Right kidney (tissue), 9 donors: ENCODE measurements around the gene TEX54.
"Not testable (repeated sequence)": the region's sequence is repeated elsewhere in the genome, so short reads cannot be mapped to it uniquely, and the experiment has no call there.

Experiments
- DNase-seq: peaks from one replicate; pipeline ENCODE4 v3.0.0-alpha.2; 2016
- long read RNA-seq, 8 donors: transcript quantifications; one replicate each; lab custom pipeline, GENCODE V29; 2026

TEX54 gene
- long read RNA-seq, donor 1, partial matches to known transcripts = 0 of 2 reads
- long read RNA-seq, donor 1, other reads (novel, unspliced or antisense) = 0 of 2 reads
- long read RNA-seq, donor 2 = 0 reads
- long read RNA-seq, donor 3, partial matches to known transcripts = 0 of 1 reads
- long read RNA-seq, donor 3, other reads (novel, unspliced or antisense) = 0 of 1 reads
- long read RNA-seq, donor 4, partial matches to known transcripts = 0 of 1 reads
- long read RNA-seq, donor 4, other reads (novel, unspliced or antisense) = 0 of 1 reads
- long read RNA-seq, donor 5 = 0 reads
- long read RNA-seq, donor 6, partial matches to known transcripts = 0 of 1 reads
- long read RNA-seq, donor 6, other reads (novel, unspliced or antisense) = 0 of 1 reads
- long read RNA-seq, donor 7, partial matches to known transcripts = 0 of 1 reads
- long read RNA-seq, donor 7, other reads (novel, unspliced or antisense) = 0 of 1 reads
- long read RNA-seq, donor 8, partial matches to known transcripts = 0 of 1 reads
- long read RNA-seq, donor 8, other reads (novel, unspliced or antisense) = 0 of 1 reads

- DNase-seq = peak; percentile 93
These were observed at the start of gene TEX54 for GRCh38 chr11:62832336-62833234. TEX54 (minus strand) TSS chr11:62832841.

GRCh38 chr11:62882431-62882749, 49.7 kb upstream of the TEX54 start:
- DNase-seq = no peak

- peak; percentile 66 for DNase-seq
These were observed 49.2 kb upstream of the TEX54 start for GRCh38 chr11:62881579-62882430.

- DNase-seq = peak; percentile 99
These were observed 48.4 kb upstream of the TEX54 start, which contains the start of gene SLC3A2 for GRCh38 chr11:62880803-62881578. SLC3A2 (plus strand) TSS chr11:62880896; CDS start chr11:62881024, 128 bp downstream.

GRCh38 chr11:62880231-62880802, 47.7 kb upstream of the TEX54 start:
- peak; percentile 84 for DNase-seq

- no peak for DNase-seq
These were observed 46.8 kb upstream of the TEX54 start for GRCh38 chr11:62879235-62879978.

GRCh38 chr11:62876712-62877111, 44.1 kb upstream of the TEX54 start:
- no peak for DNase-seq

GRCh38 chr11:62875698-62876478, 43.2 kb upstream of the TEX54 start:
- DNase-seq = no peak

GRCh38 chr11:62874851-62875250, 42.2 kb upstream of the TEX54 start:
- no peak for DNase-seq

GRCh38 chr11:62865635-62866034, 33.0 kb upstream of the TEX54 start:
- DNase-seq = no peak

- no peak for DNase-seq
These were observed 31.2 kb upstream of the TEX54 start for GRCh38 chr11:62863687-62864335.

GRCh38 chr11:62861564-62862192, 29.0 kb upstream of the TEX54 start:
- not testable (repeated sequence) for DNase-seq

- DNase-seq = no peak
These were observed 28.4 kb upstream of the TEX54 start for GRCh38 chr11:62860835-62861563.

- DNase-seq = not testable (repeated sequence)
These were observed 26.7 kb upstream of the TEX54 start for GRCh38 chr11:62859281-62859703.

GRCh38 chr11:62858201-62858600, 25.6 kb upstream of the TEX54 start:
- DNase-seq = no peak

- DNase-seq = no peak
These were observed 24.9 kb upstream of the TEX54 start for GRCh38 chr11:62857541-62857982.

GRCh38 chr11:62856333-62856895, 23.8 kb upstream of the TEX54 start:
- DNase-seq = no peak
